Hair follicular keratinocyte (primary cell): ENCODE results near the gene WTIP. TPM values are rescaled to one million over a fixed set of nuclear protein-coding genes. Genes with fewer than 3 reads are reported as not detected.

Experiments
- total RNA-seq: library from RNA; depleted of rRNA; stranded (reverse); fragments of >200 nt; gene quantifications from 2 replicates; pipeline ENCODE4 v1.2.3, GENCODE V29; 2015

The WTIP gene
- 9.4 and 33.8 TPM in 2 replicates for total RNA-seq

GRCh38 chr19:34480971-34481841 is at the start of gene WTIP:
Gene WTIP (plus strand): TSS chr19:34481758. CDS start chr19:34481975, 217 bp downstream.

Other genes with a start within 250 kb of the WTIP start
- gene GARRE1, start 227.2 kb upstream of the WTIP start, total RNA-seq: 3.8 and 7.3 TPM in 2 replicates
- gene GPI, start 116.6 kb upstream of the WTIP start, total RNA-seq: 219 and 253 TPM in 2 replicates
- gene PDCD2L, start 77.4 kb upstream of the WTIP start, total RNA-seq: 32.3 and 42.5 TPM in 2 replicates
- gene UBA2, start 53.4 kb upstream of the WTIP start, total RNA-seq: 93.2 and 95.8 TPM in 2 replicates
- gene SCGB2B2, start 195.4 kb downstream of the WTIP start, total RNA-seq: 0.08 TPM in 1 of 2 replicates, not detected in the other
- gene ZNF302, start 195.9 kb downstream of the WTIP start, total RNA-seq: 4.4 and 4.6 TPM in 2 replicates